GM18868 (cell line): Measurements from ENCODE around the gene GJB5.
A peak's percentile ranks its signal among the peaks of the same experiment; 100 is the strongest.
"Not testable (repeated sequence)": the region's sequence is repeated elsewhere in the genome, so short reads cannot be mapped to it uniquely, and the experiment has no call there.

Source experiments
- ATAC-seq: cut with Tn5 transposase; IDR thresholded peaks from one replicate; pipeline ENCODE4 v1.9.1; 2021; ENCODE audit warnings: mild to moderate bottlenecking, moderate library complexity; ENCODE audit not compliant: unreplicated experiment

GJB5 gene

DNA sequence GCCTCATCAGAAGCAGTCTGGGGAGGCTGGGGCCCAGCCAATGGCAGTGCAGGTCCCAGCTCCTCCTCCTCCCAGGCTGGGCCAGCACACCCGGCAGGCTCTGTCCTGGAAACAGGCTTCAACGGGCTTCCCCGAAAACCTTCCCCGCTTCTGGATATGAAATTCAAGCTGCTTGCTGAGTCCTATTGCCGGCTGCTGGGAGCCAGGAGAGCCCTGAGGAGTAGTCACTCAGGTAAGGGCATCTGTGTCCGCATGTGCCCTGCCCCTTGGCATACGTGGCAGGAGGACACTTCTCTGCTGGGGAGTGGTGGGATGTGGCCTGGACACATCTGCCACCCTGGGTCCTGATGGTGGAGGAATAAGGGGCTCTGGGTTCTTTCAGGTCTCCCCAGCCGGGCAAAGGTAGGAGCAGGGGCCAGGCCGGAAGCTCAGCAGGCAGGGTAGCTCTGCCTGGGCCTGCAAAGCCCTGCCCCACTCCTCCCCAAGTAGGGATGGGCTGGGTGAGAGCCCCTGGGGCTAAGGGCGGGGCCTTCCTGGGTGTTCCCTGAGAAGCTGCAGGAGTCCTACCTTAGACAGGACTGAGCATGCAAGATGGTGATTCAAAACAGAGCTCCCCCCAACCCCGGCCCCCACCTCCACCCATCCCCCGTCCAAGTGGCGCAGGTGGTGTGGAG is at the start of gene GJB5:
GJB5 (plus strand) TSS at position 84 of the 674 bp plus-strand sequence. CDS start 2,284 bp downstream, outside the sequence.
- no peak for ATAC-seq

DNA sequence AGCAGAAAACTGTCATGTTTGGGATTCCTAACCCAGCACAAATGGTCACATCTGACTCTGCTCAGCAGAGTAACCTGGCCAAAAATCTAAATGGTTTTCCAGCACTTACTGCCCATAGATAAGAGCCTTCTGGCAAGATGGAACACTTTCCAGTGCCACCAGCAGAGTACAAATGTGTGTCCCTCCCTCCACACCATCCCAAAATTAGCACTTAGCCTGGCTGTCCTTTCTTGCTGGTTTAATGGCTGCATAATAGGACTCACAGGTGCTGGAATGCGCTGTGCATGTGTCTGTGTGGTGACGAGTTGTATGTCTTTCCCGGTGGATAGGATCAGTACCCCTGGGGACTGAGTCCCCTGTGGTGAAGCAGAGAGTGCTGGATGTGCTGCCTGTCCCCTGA is 49.8 kb upstream of the GJB5 start:
- ATAC-seq: no peak

DNA sequence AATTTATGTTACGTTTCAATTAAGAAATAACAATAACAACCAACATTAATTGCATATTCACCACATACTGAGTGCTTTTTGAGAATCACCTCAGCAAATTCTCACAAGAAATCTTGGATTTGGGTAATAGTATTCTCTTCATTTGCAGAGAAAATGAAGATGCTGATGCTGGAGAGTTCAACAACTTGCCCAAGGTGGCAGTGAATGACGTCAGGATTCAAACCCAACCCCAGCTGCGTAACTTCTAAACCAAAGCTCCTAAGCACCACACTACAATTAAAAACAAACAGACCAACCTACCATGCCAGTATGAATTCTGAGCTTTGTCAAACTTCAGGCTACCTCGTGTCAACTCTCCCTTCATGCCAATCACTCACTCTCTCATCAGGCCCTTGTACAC is 46.7 kb upstream of the GJB5 start:
- ATAC-seq: no peak

- no peak for ATAC-seq
Measured at GRCh38 chr1:34709547-34709946, 45.3 kb upstream of the GJB5 start.

DNA sequence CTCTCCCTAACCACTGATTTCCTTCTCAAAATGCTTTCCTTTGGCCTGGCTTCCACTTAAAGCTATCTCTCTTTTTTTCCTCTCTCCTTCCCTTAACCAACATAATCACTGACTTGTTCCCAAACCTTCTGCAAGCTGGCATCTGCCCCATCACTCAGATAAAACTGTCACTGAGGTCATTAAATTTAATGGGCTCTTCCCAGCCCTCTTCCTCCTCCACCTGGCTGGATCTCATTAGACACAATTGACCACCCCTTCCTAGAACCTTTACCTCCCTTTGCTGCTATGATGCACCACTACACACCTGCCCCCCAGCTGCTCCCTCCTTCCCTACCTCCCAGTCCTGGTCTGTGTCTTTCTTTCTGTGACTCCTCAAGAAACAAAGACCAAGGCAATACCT is 44.0 kb upstream of the GJB5 start:
- no peak for ATAC-seq

GRCh38 chr1:34711485-34711884 is 43.4 kb upstream of the GJB5 start:
- ATAC-seq: no peak

DNA sequence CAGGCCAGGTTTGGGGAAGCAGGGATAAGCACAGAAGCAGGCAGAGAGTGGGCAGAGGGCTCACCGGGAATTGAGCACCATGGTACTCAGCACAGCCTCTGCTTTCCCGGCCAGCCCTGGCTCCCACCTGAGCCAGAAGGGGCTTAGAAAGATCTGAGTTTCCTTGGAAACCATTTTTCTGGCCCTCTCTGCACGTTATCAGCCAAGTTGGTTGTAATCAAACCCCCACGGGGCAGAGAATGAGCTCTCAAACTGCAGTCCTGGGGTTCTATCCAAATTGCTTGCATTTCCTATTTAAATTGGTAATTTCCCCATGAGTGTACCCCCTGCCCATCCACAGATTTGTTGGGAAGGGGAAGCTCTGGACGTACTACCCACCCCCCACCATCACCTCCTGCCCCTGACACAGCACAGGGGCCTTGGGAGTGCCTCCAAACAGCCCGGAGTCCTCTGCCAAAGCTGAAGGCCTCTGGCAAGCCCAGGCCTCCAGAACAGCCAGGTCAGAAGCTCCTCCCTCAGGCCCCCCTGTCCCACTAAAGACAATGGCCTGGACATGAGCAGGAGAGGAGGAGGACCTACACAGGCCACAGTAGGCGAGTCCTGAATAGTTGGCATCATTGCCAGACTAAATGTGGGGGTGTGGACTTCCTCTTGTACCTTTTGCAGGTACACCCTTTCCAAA is 42.7 kb upstream of the GJB5 start:
- ATAC-seq: no peak

GRCh38 chr1:34713443-34713842 is 41.4 kb upstream of the GJB5 start:
- no peak for ATAC-seq

DNA sequence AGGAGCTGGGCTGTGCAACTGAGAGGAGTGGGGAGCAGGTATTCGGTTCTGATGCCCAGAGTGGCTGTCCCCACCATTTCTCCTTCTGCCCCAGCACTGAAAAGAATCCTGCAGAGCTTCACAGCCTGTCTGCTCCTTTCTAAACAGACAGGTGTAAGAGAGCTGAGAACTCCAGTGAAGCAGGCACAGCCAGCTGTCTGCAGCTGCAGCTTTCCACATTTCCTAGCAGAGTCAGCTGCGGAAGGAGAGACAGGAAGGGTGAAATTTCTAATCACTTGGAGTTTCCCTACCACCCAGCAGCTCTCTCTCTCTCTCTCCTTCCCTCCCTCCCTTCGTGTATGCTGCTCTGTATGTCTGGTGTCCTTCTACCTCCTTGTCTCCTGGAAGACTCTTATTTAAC is 40.5 kb upstream of the GJB5 start:
- ATAC-seq: no peak

GRCh38 chr1:34715139-34715538 is 39.7 kb upstream of the GJB5 start:
- no peak for ATAC-seq

DNA sequence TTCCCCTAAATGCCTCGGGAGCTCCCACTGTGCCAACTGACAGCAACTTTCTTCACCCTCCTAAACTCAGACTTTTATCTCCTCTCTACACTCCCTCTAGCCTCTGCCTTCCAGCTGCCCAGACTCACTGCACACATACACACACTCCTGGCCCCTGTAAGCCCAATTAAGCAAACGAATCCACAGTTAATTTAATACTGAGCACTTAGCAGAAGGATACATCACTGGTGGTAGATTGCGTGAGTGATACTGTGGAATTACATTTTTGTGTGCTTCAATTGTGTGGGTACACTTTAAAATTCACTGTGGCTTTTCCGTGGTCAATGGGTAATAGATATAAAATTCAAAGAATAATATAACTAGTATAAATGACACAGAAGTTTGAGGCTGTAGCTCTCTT is 33.6 kb upstream of the GJB5 start:
- ATAC-seq: no peak

DNA sequence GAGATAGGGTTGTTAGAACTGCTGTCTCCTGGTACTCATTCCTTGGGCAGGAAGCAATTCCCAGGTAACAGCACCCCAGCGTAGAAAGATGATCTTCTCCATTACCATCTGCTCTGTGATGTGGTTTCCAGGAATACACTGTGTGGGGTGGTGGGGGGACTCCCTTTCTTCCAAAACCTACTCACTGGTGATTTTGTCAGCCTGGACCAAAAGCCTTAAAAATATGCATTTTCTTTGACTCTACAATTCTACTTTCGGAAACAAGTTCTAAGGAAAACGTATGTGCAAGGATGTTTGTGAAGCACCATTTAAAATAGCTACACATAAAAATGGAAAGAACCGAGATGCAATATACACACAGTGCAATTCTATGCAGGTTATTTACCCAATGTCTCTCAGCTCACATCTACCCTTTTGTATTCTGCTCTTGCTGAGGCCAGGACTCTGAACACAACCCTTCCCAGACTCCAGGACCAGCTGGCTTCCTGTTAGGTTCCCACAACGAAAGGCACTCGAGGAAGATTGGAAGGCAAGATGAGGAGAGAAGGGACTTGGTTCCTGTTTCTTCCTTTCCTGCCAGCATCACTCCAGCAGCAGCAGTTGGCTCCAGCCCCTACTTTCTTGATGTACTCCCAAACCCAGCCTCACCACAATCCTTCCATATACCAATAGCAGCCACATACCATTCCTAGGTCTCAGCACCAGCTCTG is 33.0 kb upstream of the GJB5 start:
- no peak for ATAC-seq

- no peak for ATAC-seq
Measured at GRCh38 chr1:34726861-34727260, 28.0 kb upstream of the GJB5 start.

- ATAC-seq: no peak
Measured at GRCh38 chr1:34730485-34730884, 24.4 kb upstream of the GJB5 start.

DNA sequence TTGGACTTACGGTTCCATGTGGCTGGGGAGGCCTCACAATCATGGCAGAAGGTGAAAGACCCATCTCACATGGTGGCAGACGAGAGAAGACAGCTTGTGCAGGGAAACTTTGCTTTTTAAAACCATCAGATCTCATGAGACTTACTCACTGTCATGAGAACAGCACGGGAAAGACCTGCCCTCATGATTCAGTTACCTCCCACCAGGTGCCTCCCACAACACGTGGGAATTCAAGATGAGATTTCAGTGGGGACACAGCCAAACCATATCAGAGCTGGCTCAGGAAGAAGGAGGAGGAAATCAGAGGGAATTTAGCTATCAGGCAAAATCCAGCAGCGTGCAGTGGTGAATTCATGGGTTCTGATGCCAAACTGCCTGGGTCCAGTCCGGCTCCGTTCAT is 22.0 kb upstream of the GJB5 start:
- not testable (repeated sequence) for ATAC-seq

DNA sequence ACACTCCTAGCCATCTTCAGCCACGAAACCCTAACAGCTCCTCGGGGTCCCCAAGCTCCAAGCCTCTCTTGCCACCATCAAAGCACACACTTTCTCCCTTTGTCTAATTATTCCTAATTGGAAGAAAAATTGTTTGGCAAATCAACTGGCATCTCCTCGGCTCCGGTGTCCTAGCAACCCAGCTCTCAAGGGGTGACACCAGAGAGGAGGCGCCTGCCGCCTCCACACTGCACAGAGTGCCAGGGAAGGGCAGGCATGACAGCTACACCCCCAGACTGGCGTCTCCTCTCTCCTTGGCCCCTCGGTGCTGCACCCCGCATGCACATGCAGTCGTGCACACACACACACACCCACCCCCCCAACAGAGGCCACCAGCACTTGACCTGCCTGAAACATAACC is 18.2 kb upstream of the GJB5 start:
- no peak for ATAC-seq

- not testable (repeated sequence) for ATAC-seq
Measured at GRCh38 chr1:34737236-34737635, 17.6 kb upstream of the GJB5 start.

GRCh38 chr1:34739613-34740012 is 15.2 kb upstream of the GJB5 start:
- no peak for ATAC-seq

GRCh38 chr1:34740161-34740868 is 14.5 kb upstream of the GJB5 start:
- no peak for ATAC-seq

DNA sequence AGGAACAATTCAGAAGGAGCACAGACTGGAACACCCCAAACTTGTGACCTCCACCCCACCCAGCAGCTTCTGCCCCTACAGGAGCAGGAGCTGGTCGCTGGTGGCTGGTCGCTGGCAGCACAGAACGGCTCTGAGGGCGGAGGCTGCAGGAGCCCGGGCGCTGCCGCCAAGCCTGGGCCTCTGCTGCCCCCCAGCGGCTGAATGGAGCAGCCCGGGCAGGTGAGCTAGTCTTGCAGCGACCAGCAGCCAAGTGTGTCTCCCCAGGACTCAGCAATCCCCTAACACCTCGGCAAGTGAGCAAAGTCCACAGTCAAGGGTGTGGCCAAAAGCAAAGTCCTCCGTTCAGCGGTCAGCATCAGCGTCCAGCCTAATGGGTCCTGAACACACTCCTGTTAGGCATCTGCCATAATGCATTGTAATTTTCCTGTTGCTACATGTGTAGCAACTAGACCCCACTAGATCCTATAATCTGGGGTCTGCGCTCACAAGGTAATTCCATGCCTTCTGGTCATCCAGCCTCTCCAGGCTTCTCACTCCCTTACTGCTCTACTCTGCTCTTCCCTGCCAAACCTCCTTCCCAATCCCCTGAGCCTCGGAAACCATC is 12.1 kb upstream of the GJB5 start:
- peak; percentile 69 for ATAC-seq

GRCh38 chr1:34743775-34744174 is 11.1 kb upstream of the GJB5 start:
- ATAC-seq: no peak
